WERI-Rb-1 (cell line): ENCODE results near the gene PPP2R1B.

Source experiments
- DNase-seq: peaks from one replicate; pipeline ENCODE4 v3.0.0-alpha.2; 2020
- H3K27ac ChIP-seq: fragments of 250-450 bp; sonication (Bioruptor Pico); 2 replicates; pipeline ENCODE4 v1.5.1; 2020; ENCODE audit warnings: mild to moderate bottlenecking, moderate library complexity
- H3K27me3 ChIP-seq: fragments of 250-450 bp; sonication (Bioruptor Pico); 2 replicates; pipeline ENCODE4 v1.5.1; 2021; ENCODE audit warnings: mild to moderate bottlenecking, low read depth, moderate library complexity; ENCODE audit not compliant: insufficient read depth, severe bottlenecking
- H3K36me3 ChIP-seq: fragments of 250-450 bp; sonication (Bioruptor Pico); 2 replicates; pipeline ENCODE4 v1.5.1; 2020; ENCODE audit warnings: mild to moderate bottlenecking, moderate library complexity
- H3K4me3 ChIP-seq: 2 replicates; pipeline ENCODE4 v1.5.1; 2011; ENCODE audit warnings: low read depth, mild to moderate bottlenecking, control low read depth, low read length
- H3K9me3 ChIP-seq: fragments of 250-450 bp; sonication (Bioruptor Pico); 2 replicates; pipeline ENCODE4 v1.5.1; 2021; ENCODE audit warnings: mild to moderate bottlenecking, moderate library complexity; ENCODE audit not compliant: severe bottlenecking
- TF ChIP-seq, protein P1 (sequence below): IDR thresholded peaks from 2 replicates; pipeline ENCODE4 v1.5.1; 2011; ENCODE audit warnings: low read depth, mild to moderate bottlenecking, control low read depth, inconsistent platforms, low read length

Gene PPP2R1B

DNA sequence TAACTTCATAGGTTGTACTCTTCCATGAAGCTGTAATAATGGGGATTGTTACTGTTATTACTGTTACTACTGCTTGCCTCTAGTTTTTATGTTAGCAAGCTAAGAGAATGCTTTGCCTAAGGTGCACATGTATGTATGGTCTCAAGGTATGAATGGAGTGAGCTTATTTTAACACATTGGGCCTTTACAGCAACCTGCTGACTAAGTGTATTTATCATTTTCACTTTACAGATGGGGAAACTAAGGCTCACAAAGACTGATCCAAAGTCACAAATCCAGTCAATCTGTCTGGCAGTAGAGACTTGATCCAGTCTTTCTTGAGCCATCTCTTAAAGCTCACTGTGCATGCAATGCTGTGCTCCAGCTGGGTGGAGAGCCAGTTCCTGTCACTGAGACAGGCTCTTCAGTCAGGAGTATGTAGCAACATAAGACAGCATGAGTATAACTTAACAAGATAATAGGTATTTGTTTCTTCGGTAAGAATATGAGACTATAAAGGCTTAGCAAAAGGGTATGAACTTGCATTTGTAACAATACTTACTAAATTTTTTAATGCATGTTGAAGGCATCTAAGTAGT, 66.5 kb downstream of the PPP2R1B start:
- Histone ChIP-seq H3K27ac (no peak overlapping the region), H3K27me3 (no peaks in the 10 kb centered on the region), H3K36me3 (peaks cover 7% of the 10 kb centered on the region), H3K4me3 (no peak overlapping the region), H3K9me3 (no peaks in the 10 kb centered on the region)
- no peak for DNase-seq
- TF ChIP-seq, protein P1, sequence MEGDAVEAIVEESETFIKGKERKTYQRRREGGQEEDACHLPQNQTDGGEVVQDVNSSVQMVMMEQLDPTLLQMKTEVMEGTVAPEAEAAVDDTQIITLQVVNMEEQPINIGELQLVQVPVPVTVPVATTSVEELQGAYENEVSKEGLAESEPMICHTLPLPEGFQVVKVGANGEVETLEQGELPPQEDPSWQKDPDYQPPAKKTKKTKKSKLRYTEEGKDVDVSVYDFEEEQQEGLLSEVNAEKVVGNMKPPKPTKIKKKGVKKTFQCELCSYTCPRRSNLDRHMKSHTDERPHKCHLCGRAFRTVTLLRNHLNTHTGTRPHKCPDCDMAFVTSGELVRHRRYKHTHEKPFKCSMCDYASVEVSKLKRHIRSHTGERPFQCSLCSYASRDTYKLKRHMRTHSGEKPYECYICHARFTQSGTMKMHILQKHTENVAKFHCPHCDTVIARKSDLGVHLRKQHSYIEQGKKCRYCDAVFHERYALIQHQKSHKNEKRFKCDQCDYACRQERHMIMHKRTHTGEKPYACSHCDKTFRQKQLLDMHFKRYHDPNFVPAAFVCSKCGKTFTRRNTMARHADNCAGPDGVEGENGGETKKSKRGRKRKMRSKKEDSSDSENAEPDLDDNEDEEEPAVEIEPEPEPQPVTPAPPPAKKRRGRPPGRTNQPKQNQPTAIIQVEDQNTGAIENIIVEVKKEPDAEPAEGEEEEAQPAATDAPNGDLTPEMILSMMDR, result no peak

DNA sequence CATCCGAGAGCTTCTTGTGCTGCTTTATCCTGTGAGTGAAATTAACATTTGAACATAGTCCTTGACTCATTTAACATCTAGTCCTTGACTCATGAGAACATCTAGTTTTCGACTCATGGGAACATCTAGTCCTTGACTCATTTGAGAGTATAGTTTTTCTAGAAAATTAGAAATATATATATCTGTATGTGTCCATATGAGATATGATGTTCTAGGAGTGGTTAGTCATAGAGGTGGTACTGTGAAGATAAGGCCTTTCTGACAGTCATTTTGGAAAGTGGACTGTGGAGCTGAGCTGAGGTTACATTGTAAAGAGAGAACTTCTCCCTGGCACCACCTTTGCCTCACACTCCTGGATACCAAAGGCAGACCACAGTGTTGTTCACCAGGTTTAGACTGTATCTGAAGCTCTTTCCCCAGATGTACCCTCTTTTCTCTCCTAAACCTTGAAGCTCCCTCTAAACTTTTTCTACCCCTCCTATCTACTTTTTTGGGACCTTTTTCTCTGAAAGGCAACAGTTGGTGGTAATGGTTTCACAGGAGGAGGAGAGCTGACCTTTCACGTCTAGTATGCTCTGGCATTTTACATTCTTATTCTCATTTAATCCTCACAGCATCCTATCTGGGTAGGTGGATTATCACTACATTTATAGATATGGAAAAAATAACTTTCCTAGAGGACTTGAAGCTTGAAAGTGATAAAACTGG, 67.2 kb downstream of the PPP2R1B start:
- no peak overlapping the region for H3K4me3 ChIP-seq
- no peak overlapping the region for H3K27ac ChIP-seq
- peaks cover 3% of the 10 kb centered on the region for H3K36me3 ChIP-seq
- no peak for DNase-seq
- no peaks in the 10 kb centered on the region for H3K27me3 ChIP-seq
- TF ChIP-seq, protein P1, result no peak
- no peaks in the 10 kb centered on the region for H3K9me3 ChIP-seq

DNA sequence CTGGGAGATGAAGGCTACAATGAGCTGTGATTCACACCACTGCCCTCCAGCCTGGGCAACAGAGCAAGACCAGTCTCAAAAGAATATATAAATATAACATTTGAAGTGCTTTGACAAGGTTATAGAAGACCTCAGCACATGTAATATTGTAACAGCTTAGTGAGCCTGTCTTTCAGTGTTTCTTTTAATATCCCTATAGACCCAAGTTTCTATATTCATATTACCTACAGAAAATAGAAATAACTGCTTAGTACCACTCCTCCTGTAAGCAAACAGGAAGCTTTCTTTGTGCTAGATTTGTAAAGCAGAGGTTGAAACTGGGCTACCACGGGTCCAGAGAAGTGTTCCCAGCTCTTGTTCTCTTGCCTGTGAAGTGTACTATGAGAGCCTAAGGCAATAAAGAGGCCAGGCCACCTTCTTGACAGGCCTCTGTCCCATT, 68.2 kb downstream of the PPP2R1B start:
- Histone ChIP-seq H3K4me3 (no peak overlapping the region), H3K36me3 (peaks cover under 1% of the 10 kb centered on the region), H3K9me3 (no peaks in the 10 kb centered on the region), H3K27ac (no peak overlapping the region), H3K27me3 (no peaks in the 10 kb centered on the region)
- no peak for DNase-seq
- TF ChIP-seq, protein P1, result no peak

DNA sequence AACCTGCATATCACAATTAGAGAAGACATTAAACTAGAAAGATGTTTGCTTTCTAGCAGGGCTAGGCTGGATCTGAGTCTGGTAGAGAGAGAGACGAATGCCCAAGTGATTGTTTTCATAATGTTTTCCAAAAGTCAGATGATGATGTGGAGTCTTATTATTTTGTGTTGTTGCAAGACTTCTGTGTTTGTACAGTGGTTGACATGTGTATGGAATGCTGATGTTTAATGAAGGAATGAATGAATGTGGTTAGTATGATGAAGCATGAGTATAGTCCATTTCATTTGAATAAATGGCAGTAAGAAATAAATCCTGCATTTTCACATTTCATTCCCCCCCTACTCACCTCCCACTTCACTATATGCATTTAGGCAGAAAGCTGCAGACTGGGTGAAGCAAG, 69.6 kb downstream of the PPP2R1B start:
- no peaks in the 10 kb centered on the region; the same call in none of the 2 replicates for H3K36me3 ChIP-seq
- no peaks in the 10 kb centered on the region for H3K27me3 ChIP-seq
- H3K27ac ChIP-seq, result no peak overlapping the region
- DNase-seq, result no peak
- TF ChIP-seq, protein P1, result no peak
- H3K9me3 ChIP-seq, result no peaks in the 10 kb centered on the region
- H3K4me3 ChIP-seq, result no peak overlapping the region

DNA sequence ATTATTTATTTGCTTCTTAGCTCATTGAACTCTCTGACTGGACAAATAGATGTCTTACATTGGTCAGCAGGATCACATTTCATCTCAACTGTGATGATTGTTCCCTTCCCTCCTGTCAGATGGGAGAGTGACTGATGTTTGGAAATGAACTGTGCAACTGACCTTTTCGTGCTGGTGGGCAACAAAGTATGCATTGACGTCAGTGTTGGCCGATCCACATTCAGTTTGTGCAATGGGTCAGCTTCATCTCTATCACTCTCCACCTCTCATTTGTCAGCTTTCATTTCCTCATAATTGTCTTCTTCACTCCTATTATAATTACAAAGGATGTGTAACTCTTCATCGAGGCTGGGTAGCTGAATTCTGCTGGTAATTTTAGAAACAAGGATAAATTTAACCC, 71.3 kb downstream of the PPP2R1B start:
- Histone ChIP-seq H3K36me3 (no peaks in the 10 kb centered on the region; the same call in none of the 2 replicates), H3K27ac (no peak overlapping the region), H3K27me3 (no peaks in the 10 kb centered on the region), H3K9me3 (no peaks in the 10 kb centered on the region), H3K4me3 (no peak overlapping the region)
- DNase-seq, result no peak
- TF ChIP-seq, protein P1, result no peak
